IPS-NIHi7 (cell line): ENCODE data around the gene SMAD3.
A peak's percentile ranks its signal among the peaks of the same experiment; 100 is the strongest.

Source experiments
- DNase-seq: peaks from one replicate; pipeline ENCODE4 v3.0.0; 2012; ENCODE audit warnings: mixed read lengths; ENCODE audit errors: extremely low spot score

Gene SMAD3

GRCh38 chr15:67180035-67180434 is 114.6 kb downstream of the SMAD3 start:
- no peak for DNase-seq

GRCh38 chr15:67180514-67181191 is 115.3 kb downstream of the SMAD3 start:
- peak; percentile 55 for DNase-seq

GRCh38 chr15:67181221-67181639 is 115.8 kb downstream of the SMAD3 start:
- DNase-seq = peak; percentile 44

- no peak for DNase-seq
Observed at GRCh38 chr15:67183443-67184169, 118.2 kb downstream of the SMAD3 start.

- DNase-seq = no peak
Observed at GRCh38 chr15:67184208-67184925, 119.0 kb downstream of the SMAD3 start.

GRCh38 chr15:67185051-67185450 is 119.6 kb downstream of the SMAD3 start:
- no peak for DNase-seq

GRCh38 chr15:67185621-67186225 is 120.3 kb downstream of the SMAD3 start:
- DNase-seq = no peak

- DNase-seq = no peak
Observed at GRCh38 chr15:67186226-67186649, 120.8 kb downstream of the SMAD3 start.

GRCh38 chr15:67186688-67187087 is 121.3 kb downstream of the SMAD3 start:
- no peak for DNase-seq

- DNase-seq = no peak
Observed at GRCh38 chr15:67187351-67187854, 122.0 kb downstream of the SMAD3 start.

- no peak for DNase-seq
Observed at GRCh38 chr15:67188551-67189218, 123.3 kb downstream of the SMAD3 start.

- DNase-seq = no peak
Observed at GRCh38 chr15:67189326-67190051, 124.1 kb downstream of the SMAD3 start.

GRCh38 chr15:67190326-67190725 is 124.9 kb downstream of the SMAD3 start:
- DNase-seq = no peak

GRCh38 chr15:67190813-67191212 is 125.4 kb downstream of the SMAD3 start:
- DNase-seq = no peak

- no peak for DNase-seq
Observed at GRCh38 chr15:67192185-67192820, 126.9 kb downstream of the SMAD3 start.

GRCh38 chr15:67193223-67193990 is 128.0 kb downstream of the SMAD3 start:
- DNase-seq = no peak

GRCh38 chr15:67194171-67195114 is 129.0 kb downstream of the SMAD3 start:
- DNase-seq = no peak

GRCh38 chr15:67195305-67195704 is 129.9 kb downstream of the SMAD3 start:
- no peak for DNase-seq
